Activated CD4-positive, alpha-beta T cell treated with anti-CD3 and anti-CD28 coated beads, Interleukin-2, amount 50 U/mL, for 24 hours (primary cell): ENCODE measurements around the gene RNU6-9.

Experiments used
- DNase-seq, 2 donors: peaks; one replicate each; pipeline ENCODE4 v3.0.0-alpha.2; 2020; ENCODE audit warnings: low read depth in 1 of 2, low spot score in 1 of 2

Gene RNU6-9

DNA sequence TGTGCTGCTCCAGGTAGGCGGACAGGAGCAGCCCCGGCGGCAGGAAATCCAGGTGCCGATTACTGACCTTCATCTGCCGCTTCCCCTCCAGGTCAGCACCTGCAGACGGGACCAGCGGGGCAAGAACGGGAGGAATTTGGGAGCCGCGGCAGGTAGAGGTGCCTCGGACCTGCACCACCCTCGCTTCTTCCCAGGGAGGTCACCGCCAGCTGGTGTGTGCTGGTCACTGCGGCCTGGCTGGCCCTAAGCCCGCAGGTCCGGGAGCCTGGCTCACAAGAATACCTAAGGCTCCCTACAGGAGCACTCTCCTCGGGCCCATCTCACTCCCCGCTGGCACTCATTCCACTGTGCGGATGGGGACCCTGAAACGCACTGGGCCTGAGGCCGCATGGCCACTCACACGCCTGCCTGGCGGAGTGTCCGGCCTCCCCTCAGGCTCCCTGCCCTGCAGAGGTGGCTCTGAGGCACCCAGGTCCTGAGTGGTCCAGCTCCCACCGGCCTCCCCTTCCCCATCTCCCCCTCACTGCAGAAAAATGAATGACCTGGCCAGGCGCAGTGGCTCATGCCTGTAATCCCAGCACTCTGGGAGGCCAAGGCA lies 4.3 kb downstream of the RNU6-9 start:
- no peak for DNase-seq

DNA sequence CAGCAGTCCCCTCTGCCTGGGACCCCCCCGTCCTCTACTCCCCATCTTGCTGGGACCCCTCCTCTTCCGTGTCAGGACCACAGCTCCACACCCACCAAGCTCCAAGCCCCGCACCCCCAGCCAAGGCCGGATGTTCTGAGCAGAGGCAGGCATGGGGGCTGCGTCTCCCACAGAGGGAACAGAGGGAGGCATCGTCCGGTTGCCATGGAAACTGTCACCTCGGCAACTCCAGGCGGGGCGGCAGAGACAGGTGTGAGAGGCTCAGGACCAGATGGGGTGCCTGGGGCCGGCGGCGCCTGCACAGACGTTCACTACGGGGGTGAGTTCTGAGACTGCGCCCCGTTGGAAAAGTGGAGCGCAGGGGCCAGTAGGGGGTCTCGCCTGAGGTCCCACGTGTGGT lies 5.4 kb downstream of the RNU6-9 start:
- DNase-seq: no peak

DNA sequence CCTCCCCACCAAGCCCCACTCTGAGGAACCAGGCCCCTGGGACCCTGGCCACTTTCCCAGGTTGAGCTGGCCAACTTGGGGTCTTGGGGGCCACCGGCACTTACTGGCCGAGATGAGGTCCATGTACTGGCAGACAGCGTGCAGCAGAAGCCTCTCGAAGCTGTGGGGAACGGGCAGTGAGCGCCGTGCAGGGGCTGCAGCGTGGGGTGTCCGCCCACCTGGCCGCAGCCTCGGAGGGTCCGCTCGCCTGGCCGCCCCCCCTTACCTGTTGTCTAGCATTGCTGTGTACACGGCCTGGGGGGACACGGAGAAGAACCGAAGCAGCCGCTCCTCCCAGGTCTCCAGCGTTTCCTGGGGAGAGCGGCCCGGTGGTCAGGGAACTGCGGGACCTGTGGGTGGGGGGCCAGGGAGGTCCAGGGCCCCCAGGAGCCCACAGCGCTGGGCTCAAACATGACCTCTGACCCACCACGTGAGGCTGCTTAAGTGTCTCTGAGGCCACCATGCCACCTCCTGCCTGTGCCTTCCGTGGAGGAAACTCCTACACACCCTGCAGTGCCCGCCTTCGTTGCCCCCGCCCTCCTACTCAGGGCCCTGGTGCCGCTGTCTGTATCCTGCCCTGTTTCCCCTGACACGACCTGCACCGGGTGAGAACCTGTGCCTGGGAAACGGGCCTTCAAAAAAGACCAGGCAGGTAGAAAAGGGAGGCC lies 6.2 kb downstream of the RNU6-9 start:
- DNase-seq: no peak

DNA sequence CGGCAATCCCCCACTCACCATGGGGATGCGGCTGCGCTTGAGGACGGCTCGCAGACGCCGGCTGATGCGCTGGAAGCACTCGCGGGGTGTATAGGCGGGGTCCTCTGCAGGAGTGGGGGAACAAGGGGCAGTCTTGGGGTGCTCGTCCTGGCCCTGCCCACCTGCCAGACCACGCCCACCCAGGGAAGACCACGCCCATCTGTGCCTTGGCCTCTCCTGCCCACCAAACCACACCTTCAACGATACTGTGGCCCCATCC lies 6.7 kb downstream of the RNU6-9 start:
- no peak for DNase-seq

DNA sequence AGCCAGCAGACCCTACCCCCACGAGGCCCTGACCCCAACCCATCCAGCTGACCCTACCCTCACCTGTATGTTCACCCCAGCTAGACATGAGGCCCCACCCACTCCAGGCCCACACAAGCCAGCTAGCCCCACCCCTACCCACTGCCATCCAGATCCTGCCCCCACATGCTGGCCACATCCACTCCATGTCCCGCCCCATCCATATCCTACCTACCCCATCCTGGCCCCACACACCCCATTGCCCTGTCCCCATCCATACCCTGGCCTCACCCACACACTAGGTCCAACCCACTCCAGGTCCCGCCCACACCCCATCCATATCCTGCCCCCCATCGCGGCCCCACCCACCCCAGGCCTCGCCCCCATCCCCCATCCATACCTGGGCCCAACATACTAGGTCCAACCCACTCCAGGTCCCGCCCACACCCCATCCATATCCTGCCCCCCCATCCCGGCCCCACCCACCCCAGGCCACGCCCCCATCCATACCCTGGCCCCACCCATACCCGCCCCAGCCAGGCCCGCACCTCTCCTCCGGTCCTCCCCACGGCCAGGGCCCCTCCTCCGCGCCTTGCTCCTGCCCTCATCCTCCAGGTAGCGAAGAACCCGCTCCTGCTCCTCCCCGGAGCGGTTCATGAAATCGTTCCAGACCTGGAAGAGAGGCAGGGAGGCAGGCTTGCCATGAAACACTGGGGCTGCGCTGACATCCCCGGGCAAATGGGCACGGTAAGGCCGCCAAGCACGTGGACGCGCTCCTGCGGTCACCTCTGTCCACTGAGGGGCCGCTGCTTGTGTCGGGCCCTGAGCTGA lies 7.2 kb downstream of the RNU6-9 start:
- no peak for DNase-seq

DNA sequence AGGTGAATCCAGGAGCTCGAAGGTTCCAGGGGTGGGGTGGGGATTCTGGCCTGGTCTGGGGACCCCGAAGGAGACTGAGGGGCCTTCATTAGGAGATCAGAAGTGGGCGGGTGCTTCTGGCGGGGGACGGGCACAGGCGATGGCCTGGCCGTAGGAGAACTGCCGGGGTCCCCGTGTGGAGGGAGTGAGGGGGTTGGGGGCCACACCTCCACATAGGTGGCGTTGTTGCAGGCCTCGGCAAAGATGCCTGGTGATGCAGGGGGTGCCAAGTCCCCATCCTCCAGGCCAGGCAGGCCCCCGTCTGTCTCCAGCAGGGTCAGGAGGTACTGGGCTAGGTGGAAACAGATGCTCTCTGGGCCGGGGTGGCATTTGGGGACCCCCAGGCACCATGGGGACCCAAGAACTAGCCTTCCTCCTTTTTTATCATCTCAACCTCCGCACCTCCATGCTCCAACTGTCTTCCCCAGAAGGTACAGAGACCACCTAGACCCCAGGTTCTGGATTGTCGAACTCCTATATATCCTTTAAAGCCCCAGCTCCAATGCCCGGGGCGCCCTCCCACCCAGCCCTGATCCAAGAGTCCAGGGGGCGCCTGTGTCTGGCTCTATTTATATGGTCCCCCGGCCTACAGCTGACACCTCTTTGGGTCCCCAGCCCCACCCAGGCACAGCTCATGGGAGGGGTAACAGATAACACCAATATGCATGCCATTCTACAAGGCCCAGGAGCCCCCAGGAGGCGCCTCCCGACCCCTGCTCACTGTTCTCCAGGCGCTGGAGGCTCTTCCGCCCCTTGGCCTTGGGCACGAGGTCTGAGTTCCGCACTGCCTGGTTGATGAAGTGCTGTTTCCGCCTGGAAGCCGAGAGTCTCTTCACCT lies 8.2 kb downstream of the RNU6-9 start:
- DNase-seq: no peak

DNA sequence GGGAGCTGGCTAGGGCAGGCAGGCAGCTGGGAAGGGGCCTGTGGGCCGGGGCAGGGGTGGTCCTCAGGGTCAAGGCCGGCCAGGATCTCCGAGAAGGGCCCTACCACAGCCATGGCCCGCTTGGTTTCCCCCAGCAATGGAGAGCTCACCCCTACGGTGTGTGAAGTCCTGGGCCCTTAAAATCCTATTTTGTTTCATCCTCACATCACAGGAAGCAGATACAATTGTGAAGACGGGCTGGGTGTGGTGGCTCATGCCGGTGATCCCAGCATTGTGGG lies 8.7 kb downstream of the RNU6-9 start:
- DNase-seq: no peak

DNA sequence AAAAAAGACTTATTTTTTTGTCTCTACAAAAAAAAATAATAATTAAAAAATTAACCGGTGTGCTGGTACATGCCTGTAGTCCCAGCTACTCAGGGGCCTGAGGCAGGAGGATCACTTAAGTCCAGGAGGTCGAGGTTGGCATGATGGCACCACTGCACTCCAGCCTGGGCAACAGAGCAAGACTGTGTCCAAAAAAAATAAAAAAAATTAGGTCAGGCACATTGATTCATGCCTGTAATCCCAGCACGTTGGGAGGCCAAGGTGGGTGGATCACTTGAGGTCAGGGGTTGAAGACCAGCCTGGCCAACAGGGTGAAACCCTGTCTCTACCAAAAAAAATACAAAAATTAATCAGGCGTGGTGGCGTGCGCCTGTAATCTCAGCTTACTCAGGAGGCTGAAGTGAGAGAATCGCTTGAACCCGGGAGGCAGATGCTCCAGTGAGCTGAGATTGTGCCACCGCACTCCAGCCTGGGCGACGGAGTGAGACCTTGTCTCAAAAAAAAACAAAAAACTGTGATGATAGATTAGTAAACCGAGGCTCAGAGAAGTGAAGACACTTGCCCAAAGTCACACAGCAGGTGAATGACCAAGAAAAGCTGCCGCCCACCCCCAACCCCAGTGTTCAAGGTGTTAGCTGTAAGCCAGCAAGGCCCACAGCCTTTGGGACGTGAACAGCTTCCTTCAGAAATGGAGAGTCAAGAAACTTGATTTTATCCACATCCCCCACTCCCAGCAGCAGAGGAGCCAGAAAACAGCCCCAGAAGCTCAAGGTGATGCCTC lies 9.4 kb downstream of the RNU6-9 start:
- DNase-seq: no peak

DNA sequence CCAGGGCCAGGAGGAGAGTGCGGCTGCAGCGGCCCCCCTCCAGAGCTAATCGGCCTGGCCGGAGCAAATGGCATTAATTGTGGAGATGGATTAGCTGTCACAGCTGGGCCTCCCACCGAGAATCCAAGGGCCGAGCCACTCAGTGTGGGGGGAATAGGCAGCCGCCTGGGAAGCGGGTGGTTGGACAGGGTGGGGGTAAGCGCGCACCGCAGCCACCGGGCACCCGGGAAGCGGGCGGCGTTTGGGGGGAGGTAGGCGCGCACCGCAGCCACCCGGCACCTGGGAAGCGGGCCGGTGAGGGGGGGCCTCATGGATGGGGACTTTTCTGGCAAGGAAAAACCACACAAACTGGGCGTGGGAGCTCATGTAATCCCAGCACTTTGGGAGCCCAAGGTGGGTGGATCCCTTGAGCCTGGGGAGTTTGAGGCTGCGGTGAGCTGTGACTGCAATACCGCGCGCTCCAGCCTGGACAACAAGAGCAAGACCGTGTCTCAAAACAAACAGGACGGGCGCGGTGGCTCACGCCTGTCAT lies 10.0 kb downstream of the RNU6-9 start:
- DNase-seq: no peak

DNA sequence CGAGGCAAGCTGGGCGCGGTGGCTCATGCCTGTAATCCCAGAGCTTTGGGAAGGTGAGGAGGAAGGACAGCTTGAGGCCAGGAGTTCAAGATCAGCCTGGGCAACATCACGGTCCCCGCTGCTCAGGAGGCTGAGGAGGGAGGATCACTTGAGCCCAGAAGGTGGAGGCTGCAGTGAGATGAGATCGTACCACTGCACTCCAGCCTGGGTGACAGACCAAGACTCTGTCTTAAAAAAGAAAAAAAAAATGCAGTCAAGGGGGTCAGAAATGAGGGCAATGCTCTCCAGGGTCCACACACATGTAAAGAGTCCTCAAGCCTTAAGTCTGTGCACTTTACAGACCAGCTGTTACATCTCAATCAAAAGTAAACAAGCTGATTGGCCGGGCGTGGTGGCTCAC lies 11.3 kb downstream of the RNU6-9 start:
- DNase-seq: no peak

DNA sequence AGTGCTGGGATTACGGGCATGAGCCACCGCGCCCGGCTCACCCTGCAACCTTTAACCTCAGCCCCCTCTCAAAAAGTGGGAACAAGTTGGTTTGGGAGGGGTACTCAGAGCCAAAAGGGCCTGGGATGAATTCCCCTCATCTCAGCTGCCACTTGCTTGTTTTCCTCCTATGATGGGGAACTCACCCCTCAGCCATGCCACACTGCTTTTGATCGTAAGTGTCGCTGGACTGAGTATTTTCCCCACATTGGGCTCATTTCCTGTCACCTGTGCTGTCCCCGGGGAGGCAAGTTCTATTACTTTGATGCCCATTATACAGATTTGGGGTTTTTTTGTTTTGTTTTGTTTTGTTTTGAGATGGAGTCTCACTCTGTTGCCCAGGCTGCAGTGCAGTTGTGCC lies 13.2 kb downstream of the RNU6-9 start:
- DNase-seq: no peak

DNA sequence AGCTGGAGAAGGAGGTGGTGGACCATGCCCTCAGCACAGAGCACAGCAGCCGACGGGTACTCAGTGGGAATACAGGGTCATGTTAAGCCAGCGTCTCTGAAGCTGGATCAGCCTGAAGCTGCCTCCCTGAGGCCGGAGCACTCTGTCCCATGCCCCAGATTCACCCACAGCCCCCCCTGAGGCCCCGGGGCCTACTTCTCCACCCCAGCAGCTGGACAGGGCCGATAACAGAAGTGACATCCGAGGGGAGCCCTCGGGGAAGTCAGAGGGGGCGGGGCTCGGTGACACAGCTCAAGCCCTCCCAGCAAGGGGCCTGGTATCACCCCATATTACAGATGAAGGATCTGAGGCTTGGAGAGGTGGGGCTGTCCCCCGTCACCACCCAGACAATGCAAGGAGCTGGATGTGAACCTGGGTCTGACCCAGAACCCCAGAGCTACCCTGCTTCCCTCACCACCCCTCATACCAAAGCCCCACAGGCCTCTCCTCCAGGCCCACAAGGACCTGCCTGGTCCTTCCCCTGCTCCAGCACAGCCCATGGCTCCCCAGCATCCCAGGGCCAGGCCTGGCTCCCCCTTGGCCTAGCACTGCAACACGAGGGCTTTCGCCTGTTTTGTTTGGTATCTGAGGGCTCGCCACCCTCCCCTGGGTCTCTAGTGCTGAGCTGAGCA lies 14.0 kb downstream of the RNU6-9 start:
- DNase-seq: no peak

DNA sequence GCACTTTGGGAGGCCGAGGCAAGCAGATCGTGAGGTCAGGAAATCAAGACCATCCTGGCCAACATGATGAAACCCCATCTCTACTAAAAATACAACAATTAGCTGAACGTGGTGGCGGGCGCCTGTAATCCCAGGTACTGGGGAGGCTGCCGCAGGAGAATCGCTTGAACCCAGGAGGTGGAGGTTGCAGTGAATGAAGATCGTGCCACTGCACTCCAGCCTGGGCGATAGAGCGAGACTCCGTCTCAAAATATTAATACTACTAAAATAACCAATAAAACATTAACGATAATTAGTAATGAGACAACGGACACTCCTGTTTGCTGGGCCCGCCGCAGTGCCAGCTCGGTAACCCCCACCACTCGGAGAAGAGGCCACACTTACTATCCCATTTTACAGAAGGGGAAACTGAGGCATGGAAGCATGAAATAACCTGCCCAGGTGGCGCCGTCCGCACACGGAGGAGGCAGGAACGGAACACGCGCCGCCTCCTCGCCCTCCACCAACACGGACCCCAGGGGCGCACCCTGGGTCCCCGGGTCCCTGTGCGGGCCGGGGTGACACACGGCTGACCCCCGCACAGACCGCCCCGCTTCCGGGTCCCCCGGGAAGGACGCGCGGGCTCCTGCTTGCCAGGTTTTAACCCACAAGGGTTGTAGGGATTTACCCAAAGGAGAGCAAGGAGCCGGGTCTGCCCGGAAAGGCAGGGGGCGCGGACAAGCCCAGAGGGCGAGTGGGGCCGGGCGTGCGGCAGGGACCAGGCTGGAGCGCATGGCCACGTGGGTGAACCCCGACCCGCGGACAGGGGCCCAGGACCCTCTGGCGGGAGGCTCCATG lies 18.1 kb downstream of the RNU6-9 start:
- DNase-seq: no peak

DNA sequence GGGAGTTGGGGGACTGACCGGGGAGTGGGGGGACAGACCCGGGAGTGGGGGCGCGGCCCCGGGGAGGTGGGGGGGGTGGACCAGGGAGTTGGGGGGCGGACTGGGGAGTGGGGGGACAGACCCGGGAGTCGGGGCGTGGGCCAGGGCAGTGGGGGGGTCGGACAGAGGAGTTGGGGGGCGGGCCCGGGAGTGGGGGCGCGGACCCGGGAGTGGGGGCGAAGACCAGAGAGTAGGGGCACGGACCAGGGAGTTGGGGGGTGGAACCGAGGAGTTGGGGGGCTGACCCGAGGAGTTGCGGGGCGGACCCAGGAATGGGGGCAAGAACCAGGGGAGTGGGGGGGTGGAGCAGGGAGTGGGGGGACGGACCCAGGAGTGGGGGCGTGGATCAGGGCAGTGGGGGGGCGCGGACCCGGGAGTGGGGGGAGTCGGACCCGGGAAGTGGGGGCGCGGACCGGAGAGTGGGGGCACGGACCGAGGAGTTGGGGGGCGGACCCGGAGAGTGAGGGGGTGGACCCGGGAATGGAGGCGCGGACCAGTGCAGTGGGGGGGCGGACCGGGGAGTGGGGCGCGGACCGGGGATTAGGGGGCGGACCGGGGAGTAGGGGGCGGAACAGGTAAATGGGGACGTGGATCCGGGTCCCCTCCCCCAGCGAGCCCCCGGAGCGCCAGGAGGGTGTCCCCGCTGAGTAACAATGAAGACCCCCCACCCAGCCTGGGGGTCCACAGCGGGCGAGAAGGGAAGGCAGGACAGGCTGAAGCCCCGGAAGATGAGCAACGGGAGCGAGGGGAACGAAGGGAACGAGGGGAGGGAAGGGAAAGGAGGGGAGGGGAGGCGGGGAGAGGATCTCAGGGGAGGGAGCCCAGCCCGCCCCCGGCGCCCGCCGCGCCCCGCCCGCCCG lies 19.1 kb downstream of the RNU6-9 start:
- DNase-seq: no peak

DNA sequence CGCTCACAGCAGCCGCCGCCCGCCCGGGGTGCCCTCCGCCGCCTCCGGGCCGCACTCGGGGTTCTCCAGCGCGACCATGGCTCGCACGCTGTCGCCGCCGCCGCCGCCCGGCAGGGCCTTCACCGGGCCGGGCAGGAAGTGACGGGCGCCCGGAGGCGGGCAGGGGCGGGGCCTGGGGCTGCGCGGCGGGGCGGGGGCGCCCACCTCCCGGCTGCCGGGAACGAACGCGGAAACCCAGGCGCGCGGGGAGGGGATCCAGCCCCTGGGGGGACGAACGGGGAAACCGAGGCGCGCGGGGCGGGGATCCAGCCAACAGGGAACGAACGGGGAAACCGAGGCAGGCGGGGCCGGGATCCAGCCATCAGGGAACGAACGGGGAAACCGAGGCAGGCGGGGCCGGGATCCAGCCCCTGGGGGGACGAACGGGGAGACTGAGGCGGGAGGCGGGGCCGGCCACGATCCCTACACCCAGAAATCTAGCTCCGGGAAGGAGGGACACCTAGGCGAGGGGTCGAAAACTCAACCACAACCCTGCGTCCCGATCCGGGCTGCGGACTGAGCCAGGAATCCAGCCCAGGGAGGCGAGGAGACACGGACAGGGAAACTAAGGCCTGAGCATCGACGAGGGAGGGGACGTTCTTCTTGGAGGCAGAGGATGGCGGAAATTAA lies 19.9 kb downstream of the RNU6-9 start, which contains the start of gene R3HDM4:
TSS of gene R3HDM4 (minus strand) at position 140 of the 669 bp plus-strand sequence. CDS start at position 78, 62 bp downstream.
- peak; percentile 72 to 73 for DNase-seq

DNA sequence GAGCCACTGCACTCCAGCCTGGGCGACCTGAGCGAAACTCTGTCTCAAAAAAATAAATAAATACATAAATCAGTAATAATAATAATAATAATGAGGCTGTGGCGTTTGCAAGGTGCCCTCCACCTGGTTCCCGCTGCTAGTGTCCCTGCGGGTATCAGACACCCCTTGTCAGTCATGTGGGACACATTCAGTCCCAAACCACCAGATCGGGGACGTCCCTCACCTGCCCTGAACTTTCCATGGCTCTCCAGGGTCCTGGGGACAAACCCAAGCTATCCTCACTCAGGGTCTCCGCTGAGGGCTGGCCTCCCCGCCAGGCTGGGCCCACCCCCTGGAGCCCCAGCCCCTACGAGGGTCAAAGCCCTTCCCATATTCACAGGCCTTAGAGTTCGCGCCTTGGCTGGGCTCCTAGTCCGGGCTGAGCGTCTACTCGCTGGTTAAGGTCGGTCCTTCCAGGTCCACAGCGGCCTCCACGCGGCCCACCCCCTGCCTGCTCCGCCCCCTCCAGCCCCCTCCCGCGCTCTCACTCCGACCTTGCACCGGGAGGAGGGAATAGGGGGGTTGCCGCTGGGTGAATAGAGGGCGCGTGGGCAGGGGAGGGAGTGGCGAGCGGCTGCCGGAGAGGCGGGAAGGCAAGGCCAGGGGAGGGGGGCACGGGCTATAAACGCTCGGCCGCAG lies 23.5 kb downstream of the RNU6-9 start:
- DNase-seq: no peak
